Neural progenitor cell (in vitro differentiated cells): ENCODE results near the gene SNX20.

Source experiments
- CTCF ChIP-seq: fragments of 200-600 bp; sonication (generic); IDR thresholded peaks from 2 replicates; pipeline ENCODE4 v1.5.1; 2017; ENCODE audit warnings: antibody characterized with exemption, mild to moderate bottlenecking
- EZH2 ChIP-seq: fragments of 200-600 bp; sonication (generic); IDR thresholded peaks from 2 replicates; pipeline ENCODE4 v1.6.1; 2017; ENCODE audit warnings: antibody characterized with exemption, mild to moderate bottlenecking, moderate library complexity
- EZH2phosphoT487 ChIP-seq: fragments of 200-600 bp; sonication (generic); IDR thresholded peaks from 2 replicates; pipeline ENCODE4 v1.6.1; 2017; ENCODE audit warnings: antibody characterized with exemption

DNA sequence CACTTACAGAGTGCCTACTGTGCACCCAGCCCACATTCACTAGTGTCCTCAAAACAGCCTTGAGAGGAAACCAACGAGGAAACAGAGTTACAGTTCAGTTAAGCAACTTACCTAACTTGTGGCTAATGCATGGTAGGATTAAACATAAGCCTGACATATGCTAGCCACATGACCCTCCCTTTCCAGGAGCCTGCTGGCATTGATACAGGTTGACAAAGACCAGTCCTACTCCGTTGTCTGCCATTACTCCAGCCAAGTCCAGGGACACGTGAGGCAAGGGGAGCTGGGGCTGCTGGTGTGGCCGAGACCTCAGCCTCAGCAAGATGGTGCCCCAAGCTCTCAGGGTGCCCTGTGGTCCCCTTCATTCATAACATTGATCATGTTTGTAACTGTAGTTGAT lies 37.9 kb downstream of the SNX20 start:
- TF ChIP-seq CTCF (no peak), EZH2 (no peak), EZH2phosphoT487 (no peak)
